GM18873 (cell line): Measurements from ENCODE around the gene TTC22.

Experiments
- ATAC-seq: cut with Tn5 transposase; IDR thresholded peaks from one replicate; pipeline ENCODE4 v1.9.1; 2021; ENCODE audit warnings: mild to moderate bottlenecking, moderate library complexity, moderate number of reproducible peaks; ENCODE audit not compliant: unreplicated experiment, low FRiP score

Gene TTC22

DNA sequence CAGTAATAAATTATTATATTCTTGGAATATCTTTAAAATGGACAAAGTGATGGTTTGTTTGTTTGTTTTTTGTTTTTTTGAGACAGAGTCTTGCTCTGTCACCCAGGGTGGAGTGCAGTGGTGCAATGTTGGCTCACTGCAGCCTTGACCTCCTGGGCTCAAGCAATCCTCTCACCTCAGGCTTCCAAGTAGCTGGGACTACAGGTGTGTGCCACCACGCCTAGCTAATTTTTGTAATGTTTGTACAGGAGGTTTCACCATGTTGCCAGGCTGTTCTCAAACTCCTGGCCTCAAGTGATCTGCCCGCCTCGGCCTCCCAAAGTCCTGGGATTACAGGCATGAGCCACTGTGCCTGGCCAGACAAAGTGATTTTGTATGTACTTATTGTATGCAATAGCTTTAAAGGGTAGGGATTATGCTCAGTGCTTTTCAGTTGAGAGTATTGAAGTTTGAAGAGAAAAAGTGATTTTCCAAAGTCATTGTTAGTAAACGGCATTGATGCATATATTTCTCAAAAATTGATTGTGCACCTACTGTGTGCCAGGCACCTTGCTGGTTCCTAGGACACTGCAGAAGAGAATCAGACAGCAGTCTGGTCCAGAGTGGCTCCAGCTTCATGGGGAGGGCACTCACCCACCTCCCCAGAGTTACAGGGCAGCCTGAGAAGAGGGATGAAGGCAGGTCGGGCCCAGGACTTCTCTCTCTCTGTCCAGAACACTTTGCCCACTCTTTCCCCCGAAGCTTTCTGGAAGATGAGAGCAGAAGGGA is 34.2 kb upstream of the TTC22 start:
- no peak for ATAC-seq

DNA sequence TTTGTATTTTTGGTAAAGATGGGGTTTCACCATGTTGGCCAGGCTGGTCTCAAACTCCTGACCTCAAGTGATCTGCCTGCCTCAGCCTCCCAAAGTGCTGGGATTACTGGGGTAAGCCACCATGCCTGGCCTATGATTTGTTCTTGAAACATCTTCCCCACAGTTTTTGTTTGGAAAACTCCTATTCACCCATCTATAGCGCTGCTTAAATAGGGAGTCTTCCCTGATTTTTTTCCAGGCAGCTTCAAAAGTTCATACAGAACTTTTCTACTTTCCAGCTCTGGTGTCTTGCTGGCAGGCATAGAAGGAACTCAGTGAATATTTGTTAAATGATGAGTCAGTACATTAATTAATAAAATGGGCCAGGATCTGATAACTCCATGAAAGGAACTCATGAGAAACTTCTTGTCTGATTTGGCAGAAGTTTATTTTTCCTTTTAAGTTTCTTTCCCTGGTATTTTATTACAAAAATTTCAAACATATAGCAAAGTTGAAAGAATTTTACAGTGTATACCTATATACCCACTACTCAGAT is 33.0 kb upstream of the TTC22 start:
- no peak for ATAC-seq

DNA sequence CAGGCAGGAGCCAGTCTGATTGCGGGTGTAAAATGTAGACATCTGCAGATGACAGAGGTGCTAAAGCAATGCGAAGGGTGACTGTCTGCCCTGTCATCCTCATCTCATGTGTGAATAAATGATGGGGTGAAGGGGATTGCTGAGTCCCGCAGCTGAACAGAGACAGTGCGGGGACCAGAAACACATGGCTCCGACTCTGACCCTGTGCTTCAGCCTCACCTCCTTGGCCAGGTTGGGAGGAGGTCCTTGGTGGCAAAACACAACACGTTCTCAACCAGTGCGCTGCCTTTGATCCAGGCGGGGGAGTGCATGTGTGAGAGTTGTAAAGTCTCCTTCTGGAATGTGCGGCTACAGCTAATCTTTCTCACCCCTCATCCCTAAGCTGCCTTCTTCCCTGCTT is 32.0 kb upstream of the TTC22 start:
- ATAC-seq: no peak

DNA sequence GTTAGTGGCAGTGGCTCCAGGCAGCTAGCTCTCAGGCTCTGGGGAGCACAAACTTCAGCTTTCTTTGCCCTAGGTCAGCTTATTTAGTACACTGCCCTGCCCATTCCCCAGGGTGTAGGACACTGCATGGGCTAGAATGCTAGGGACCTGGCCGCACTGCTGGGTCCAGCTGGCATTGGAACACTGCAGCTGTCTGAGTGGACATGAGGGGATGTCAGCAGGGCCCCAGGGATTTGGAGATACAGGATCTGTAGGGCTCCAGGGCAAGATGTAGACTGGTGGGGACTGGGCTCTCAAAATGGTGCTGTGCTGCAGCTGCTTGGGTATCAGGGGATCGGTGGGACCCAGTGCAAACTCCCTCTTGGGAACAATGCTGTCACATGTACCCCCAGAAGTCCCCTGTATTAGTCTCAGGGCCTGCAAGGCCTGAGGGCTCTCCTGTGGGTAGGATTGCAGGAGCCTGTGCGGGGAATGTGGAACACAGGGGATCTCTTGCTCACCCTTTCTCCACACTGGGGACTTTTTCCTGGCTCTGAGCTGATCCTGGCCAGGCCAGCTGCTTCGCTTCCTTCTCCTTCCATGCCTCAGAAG is 25.2 kb upstream of the TTC22 start:
- ATAC-seq: no peak

DNA sequence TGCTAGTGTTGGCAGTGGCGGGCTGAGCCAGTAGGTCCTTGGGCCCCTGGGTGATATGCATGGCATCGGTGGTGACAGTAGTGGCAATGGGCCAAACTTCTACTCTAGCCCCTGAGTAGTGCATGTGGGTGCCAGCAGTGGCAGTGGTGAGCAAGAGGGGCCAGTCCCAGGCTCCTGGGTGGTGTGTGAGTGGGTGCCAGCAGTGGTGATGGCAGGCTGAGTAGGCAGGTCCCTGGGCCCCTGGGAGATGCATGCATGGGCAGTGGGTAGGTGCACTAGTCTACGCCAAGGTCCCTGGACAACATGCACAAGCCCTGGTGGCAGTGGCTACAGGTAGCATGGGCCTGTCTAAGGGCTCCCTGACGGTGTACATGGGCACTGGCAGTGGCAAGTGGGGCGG is 24.6 kb upstream of the TTC22 start:
- ATAC-seq: no peak

DNA sequence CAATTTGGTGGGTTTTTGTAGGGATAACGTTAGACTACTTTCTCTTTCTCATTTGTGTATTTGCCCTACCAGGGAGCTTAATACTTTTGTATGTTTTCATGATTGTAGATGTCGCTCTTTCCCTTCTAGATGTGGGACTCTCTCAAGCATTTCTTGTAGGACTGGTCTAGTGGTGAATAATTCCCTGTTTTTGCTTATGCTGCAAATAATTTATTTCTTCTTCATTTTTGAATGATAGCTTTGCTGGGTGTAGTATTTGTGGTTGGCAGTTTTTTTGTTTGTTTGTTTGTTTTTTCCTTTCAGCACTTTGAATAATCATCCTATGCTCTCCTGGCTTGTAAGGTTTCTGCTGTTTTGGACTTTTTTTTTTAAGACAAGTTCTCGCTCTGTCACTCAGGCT is 22.5 kb upstream of the TTC22 start:
- ATAC-seq: no peak

DNA sequence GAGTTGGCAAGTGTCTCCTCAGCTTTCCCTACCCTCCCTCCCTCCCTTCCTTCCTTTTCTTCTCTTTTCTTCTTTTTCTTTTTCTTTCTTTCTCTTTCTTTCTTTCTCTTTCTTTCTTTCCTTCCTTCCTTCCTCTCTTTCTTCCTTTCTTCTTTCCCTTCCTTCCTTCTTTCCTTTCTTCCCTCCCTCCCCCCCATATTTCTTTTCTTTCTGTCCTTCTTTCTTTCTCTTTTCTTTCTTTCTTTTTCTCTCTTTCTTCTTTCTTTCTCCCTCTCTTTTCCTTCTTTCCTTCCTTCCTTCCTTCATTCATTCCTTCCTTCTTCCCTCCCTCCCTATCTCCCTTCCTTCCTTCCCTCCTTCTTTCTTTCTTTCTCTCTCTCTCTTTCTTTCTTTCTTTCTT is 18.6 kb upstream of the TTC22 start:
- ATAC-seq: no peak

DNA sequence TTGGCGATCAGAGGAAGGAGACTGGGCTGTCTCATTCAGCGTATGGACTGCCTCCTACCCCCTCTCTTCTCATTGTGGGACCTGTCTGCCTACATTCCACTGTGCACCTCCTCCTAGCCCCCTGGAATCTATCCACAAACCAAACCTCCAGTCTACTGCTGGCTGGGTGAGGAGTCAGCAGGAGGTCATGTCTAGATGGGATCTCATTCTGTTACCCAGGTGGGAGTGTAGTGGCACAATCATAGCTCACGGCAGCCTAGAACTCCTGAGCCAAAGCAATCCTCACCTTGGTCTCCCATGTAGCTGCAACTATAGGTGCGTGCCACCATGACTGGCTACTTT is 18.0 kb upstream of the TTC22 start:
- no peak for ATAC-seq

DNA sequence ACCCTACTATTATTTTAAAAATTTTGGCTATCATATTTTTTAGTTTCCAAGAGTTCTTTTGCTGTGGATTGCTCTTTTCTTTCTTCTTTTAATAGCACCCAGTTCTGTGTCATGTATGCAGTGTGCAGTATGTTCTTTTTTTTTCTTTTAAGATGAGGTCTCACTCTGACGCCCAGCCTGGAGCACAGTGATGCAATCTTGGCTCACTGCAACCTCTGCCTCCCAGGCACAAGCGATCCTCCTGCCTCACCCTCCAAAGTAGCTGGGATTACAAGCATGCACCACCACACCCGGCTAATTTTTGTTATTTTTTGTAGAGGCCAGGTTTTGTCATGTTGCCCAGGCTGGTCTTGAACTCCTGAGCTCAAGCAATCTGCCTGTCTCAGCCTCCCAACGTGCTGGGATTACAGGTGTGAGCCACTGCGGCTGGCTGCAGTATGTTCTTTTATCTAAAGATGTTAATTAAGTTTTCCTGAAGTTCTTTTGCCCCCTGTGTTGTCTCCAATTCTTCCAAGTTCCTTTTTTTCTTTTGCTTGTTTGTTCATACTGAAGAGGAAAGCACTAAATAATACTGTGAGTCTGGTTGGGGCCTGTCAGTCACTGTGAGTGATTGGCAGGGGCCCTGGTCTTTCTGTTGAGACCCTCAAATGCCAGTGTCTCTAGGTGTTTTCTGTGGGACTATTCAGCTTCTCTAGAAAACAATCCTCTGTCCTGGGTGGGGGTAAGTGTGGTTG is 17.5 kb upstream of the TTC22 start:
- ATAC-seq: no peak

DNA sequence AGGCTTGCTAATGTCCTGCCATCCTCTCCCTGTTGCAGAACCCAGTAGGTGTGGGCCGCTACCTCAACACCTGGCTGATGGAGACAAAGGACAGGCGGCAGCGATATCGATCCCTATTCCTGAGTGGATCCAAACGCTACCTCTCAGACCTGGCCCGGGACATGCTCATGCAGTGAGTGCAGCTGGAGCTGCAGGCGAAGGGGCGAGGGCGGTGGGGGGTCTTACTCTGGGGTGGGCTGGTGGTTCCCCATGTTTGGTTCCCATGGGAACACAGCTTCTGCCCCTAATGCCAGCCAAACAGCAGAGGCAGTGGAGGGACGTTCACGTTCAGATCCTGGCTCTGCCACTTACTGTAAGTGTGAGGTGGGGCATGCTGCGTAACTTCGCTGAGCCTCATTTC is 15.8 kb upstream of the TTC22 start:
- ATAC-seq: no peak

DNA sequence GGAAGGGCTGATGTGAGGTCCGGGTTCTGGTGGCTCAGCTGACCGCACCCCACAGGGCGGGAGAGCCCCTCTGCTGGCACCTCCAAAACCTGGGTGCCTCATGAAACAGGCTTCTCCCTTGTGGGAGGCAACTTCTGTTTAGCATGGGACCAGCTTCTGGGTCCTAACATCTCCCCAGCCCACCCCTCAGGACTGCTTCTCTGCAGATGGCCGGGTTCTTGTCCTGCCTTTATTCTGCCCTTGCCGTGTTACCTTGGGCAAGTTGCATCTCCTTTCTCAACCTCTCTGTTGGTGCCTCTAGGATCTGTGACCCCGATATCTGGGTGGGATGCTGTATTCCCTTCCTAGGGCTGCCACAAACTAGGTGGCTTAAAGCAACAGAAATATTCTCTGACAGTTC is 15.0 kb upstream of the TTC22 start:
- ATAC-seq: no peak

DNA sequence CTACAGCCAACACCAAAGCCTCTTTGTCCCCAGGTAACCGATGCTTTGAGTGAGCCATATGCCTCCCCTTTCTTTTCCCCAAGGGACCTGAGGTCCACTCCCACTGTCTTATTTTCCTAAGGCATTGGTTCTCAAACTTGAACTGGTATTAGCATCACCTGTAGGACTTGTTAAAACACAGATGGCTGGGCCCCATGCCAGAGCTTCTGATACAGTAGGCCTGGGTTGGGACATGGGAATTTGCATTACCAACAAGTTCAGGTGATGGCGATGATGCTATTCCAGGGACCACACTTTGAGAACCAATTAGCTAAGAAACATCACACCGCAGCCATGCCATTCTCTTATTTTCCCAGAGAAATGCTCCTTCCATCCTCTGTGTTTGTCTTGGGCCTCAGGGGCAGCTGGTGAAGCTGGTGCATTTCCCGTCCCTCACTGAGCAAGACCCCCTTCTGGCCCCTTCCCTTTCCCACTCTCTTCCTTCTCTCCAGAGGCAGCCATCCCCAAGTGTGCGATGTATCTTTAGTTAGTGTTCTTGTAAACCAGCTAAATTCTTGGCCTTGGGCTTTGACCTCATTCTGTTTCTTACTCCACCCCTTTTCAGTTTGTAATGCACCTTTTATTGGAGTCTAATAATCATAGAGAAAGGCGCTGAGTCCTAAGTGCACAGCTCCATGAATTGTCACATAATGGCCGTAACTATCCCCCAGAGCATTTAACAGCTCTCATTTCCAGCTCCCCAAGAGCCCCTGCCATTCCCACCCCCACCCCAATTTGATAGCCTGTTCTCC is 14.2 kb upstream of the TTC22 start:
- ATAC-seq: no peak

DNA sequence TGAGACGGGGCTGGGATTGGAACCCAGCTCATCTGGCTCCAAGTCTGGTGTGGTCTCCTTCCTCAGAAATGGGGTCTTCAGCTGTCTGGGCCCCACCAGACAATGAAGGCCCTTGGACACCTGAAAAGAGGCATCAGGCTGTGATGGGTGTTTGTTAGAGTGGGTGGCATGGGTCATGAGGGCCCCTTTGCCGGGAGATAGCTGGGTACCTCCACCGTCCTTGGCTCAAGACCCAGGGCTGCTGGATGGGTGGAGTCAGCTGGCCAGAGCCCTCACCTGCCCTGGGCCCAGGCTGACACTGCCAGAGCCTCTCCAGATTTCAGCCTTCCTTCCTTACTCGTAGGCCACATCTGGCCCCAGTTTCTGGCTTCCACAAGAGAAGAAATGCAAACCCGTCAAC is 13.4 kb upstream of the TTC22 start:
- ATAC-seq: no peak

DNA sequence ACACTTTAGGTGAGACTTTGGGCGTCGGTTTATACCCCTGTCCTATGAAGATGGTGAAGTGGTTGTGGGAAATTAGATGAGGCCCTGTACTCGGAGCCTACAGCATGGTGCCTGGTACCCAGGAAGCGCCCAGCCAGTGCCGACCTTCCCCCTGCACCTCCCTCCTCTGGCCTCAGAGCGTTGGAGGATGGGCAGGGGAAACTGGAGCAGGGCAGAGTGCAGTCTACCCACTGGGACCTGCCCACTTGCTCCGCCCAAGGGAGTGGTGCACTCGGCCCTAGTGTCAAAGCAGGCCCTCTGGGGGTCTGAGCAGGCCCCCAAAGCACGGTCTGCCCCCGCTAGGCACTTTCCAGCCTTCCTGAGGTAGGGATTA is 13.0 kb upstream of the TTC22 start:
- ATAC-seq: no peak

DNA sequence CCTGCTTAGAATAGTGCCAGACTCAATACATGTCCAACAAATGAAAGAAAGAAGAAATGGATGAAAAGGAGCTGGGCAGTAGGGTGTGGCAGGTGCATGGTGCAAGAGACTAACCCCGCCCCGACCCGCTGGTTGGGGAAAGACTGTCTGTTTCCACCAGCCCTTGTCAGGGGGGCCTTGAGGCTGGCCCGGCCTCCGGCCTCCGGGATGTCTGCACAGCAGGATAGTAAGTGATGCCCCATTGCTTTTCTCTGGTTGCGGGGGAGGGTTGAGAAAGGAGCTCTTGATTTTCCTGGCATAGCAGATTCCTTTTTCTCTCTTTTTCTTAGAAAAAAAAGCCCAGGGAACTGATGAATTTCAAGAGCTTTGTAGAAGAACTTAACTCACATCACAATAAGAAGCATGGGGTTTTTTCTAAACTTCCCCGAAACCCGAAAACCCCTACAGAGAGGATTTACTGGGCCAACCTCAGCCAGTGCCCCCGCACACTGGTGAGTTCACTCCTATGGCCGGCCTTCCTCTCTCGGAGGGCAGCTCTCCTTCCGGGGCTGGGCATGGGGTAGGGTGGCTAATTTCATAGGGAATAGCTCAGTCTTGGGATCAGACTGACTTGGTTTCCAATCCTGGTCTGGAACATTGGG is 12.5 kb upstream of the TTC22 start:
- ATAC-seq: no peak

DNA sequence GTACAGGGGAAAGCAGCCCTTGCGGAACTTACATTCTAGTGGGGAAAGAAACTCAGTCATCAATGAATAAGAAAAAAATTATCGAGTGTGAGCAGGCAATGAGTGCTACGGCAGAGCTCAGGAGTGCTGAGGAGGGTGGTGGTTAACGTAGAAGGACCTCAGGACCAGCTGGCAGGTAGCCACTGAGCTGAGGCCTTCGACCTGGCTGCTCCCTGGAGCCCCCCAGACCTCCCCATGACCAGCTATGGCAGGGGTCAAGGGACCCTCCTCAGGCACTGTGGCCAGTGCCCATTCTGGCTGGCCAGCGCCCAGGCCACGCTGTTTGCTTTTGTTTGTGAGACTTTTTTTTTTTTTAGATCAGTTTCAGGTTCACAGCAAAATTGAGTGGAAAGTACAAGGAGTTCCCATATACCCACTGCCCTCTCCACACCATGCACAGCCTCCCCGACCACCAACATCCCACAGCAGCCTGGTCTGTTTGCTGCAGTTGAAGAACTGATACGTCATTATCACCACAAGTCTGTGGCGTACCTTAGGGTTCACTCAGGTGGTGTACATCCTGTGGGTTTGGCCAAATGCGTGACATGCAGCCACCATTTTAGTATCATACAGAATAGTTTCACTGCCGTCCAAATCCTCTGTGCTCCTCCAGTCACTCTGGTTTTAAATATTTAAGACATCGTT is 11.8 kb upstream of the TTC22 start:
- no peak for ATAC-seq

DNA sequence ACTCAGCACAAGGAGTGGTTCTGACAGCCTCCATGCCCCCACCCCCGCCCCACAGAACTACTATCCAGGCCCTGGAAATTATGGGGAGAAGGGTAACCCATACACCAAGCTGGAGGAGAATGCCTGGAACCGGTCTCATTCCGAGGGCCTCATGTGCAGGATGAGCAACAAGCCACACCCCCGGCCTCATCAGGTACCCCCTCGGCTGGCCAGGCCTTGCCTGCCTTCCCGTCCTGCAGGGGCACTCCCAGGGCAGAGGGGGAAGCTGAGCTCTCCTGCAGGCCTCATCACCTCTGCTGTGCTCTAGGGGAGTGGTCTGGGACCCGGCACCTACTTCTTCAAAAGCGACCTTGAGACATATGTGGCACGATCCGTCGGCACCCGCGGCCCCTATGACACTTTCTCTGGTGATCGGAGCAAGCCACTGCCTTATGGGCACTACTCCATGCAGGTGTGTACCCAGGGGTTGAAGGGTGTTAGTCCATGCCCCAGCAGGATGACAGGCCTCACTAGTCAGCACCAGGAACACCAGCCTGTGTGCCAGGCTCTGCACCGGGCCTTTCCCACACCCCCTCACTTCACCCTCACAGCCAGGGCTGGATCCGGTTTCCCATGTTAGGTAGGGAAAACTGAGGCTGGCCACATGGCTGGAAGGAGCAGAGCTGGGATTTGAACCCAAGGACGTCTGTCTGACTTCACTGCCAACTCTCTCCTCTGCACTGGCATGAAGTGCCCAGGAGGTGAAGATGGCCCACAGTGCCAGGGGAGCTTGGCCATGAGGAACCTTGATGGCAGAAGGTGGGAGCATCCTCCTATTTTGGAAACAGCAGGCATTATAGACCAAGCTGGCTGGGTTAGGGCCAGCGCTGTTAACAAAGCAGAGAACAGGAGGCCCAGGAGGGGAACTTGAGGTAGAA is 10.9 kb upstream of the TTC22 start:
- ATAC-seq: no peak

DNA sequence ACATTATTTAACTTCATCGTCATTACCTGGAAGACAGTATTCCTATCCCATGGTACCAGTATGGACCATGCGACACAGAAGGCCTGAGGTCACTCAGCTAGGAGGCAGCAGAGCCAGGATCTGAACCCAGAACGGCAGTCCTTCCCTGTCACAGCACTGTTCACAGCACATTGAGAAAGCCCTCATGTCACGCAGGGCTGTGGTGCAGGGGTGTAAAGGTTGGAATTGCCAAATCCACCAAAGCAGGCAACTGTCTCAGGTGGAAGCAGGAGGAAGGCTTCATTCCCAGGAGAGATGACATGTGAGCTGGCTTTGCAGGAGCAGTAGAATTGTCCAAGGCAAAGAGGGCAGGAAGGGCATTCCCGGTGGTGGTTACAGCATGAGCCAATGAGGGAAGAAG is 9.9 kb upstream of the TTC22 start:
- ATAC-seq: no peak
